ENCODE data around the gene FRS3. TPM values are rescaled to one million over a fixed set of nuclear protein-coding genes. Genes with fewer than 3 reads are reported as not detected.
A peak's percentile ranks its signal among the peaks of the same experiment; 100 is the strongest.

FRS3 gene
- total and polyA plus RNA-seq, 2 of the 13 experiments (the other 11 are each of a cell fraction or from before 2014, with no cell fraction given) = 3.0 to 7.4 TPM

- no peak for TF ChIP-seq ZBTB33 (CRISPR knock-in tag; IDR thresholded peaks at IDR 0.05)
- no peak for TF ChIP-seq TFDP2 (CRISPR knock-in tag; IDR thresholded peaks at IDR 0.05)
- no peak for TF ChIP-seq MBD4 (IDR thresholded peaks at IDR 0.05; ENCODE audit: borderline replicate concordance, low read length)
- TF ChIP-seq ETV6 (CRISPR knock-in tag; conservative IDR thresholded peaks at IDR 0.05) = no peak
- TF ChIP-seq RFX3 (CRISPR knock-in tag; IDR thresholded peaks at IDR 0.05) = no peak
- peak; percentile 66; the same call in 1 of the 2 replicates for TF ChIP-seq ZFX (CRISPR knock-in tag; IDR thresholded peaks at IDR 0.05; ENCODE audit: low read depth)
- TF ChIP-seq MAX (IDR thresholded peaks at IDR 0.05) = no peak; the same call in 1 of the 2 replicates
- TF ChIP-seq CHCHD3 (CRISPR knock-in tag; IDR thresholded peaks at IDR 0.05) = no peak
- no peak for TF ChIP-seq ZNF597 (CRISPR knock-in tag; IDR thresholded peaks at IDR 0.05)
- TF ChIP-seq EHMT2 (IDR thresholded peaks at IDR 0.05; ENCODE audit: borderline replicate concordance, low read depth, low read length) = no peak
- TF ChIP-seq ZSCAN31 (CRISPR knock-in tag; IDR thresholded peaks at IDR 0.05; ENCODE audit: low read depth) = no peak
- no peak for TF ChIP-seq DDIT3 (CRISPR knock-in tag; IDR thresholded peaks at IDR 0.05)
- no peak for TF ChIP-seq ZNF766 (CRISPR knock-in tag; IDR thresholded peaks at IDR 0.05; ENCODE audit: borderline replicate concordance)
- no peak for TF ChIP-seq RBAK (CRISPR knock-in tag; IDR thresholded peaks at IDR 0.05)
- no peak for TF ChIP-seq JDP2 (CRISPR knock-in tag; IDR thresholded peaks at IDR 0.05; ENCODE audit: borderline replicate concordance)
- no peak for TF ChIP-seq ZNF782 (CRISPR knock-in tag; IDR thresholded peaks at IDR 0.05; ENCODE audit: borderline replicate concordance)
- no peak; the same call in 1 of the 2 replicates for TF ChIP-seq AKAP8 (CRISPR knock-in tag; IDR thresholded peaks at IDR 0.05)
- TF ChIP-seq ZBTB42 (CRISPR knock-in tag; IDR thresholded peaks at IDR 0.05) = no peak
- no peak for TF ChIP-seq KLF9 (CRISPR knock-in tag; IDR thresholded peaks at IDR 0.05; ENCODE audit: low read depth)
- TF ChIP-seq EP300 (IDR thresholded peaks at IDR 0.05; ENCODE audit: low read depth in 2 of 2, low read length in 2 of 2) = no peak
- TF ChIP-seq EP300 (CRISPR knock-in tag; IDR thresholded peaks at IDR 0.05; ENCODE audit: borderline replicate concordance) = no peak
- no peak for TF ChIP-seq ZNF549 (CRISPR knock-in tag; IDR thresholded peaks at IDR 0.05)
- no peak for TF ChIP-seq ZBTB43 (CRISPR knock-in tag; conservative IDR thresholded peaks at IDR 0.05)
- TF ChIP-seq BORCS8-MEF2B (CRISPR knock-in tag; IDR thresholded peaks at IDR 0.05) = peak; percentile 6; the same call in 1 of the 2 replicates
- no peak for TF ChIP-seq ASH2L (IDR thresholded peaks at IDR 0.05; ENCODE audit: insufficient read length, low read depth, low read length)
Observed at GRCh38 chr6:41728073-41728936, 51.4 kb downstream of the FRS3 start (continued).
